GM18868 (cell line): ENCODE data around the gene HNRNPUL1.
A peak's percentile ranks its signal among the peaks of the same experiment; 100 is the strongest.
"Not testable (repeated sequence)": the region's sequence is repeated elsewhere in the genome, so short reads cannot be mapped to it uniquely, and the experiment has no call there.

Source experiments
- ATAC-seq: cut with Tn5 transposase; IDR thresholded peaks from one replicate; pipeline ENCODE4 v1.9.1; 2021; ENCODE audit warnings: mild to moderate bottlenecking, moderate library complexity; ENCODE audit not compliant: unreplicated experiment

Gene HNRNPUL1

DNA sequence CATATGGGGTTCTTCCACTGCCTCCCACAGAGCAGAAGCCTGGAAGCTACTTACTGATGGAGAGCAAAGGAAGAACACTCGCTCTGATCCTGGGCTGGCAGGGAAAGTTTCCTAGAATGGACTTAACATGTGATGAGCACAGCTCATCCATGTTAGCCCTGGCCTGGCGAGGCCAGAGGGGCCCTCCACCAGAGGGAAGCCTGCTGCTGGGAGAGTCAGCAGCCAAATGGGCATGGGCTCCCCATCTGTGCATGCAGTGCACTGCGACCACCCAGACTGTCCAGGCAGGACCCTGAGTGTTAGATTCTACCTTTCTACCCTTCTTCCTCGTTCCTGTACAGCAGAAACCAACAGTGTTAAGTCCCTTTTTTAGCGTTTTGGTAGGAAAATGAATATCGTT lies 8.9 kb downstream of the HNRNPUL1 start:
- ATAC-seq, result no peak

- no peak for ATAC-seq
These were observed 10.6 kb downstream of the HNRNPUL1 start for GRCh38 chr19:41274802-41275201.

DNA sequence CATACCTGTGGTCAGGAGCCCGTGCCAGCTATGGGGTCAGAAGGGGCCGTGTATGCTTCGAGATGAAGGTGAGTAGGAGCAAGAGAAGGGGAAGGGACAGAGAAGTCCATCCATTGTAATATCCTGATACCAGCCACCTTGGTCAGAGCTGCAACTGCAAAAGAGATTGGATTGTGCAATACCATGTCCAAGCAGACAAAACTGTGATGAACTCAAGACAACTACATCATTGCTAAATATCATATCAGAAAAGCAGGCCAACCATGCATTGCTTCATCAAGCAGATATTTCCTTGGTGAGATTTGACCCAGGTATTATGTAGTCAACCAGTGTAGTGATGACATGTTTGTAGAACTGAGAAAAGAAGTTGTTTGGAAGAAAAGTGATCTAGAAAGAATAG lies 12.1 kb downstream of the HNRNPUL1 start:
- ATAC-seq, result no peak

GRCh38 chr19:41278478-41278877 lies 14.3 kb downstream of the HNRNPUL1 start:
- no peak for ATAC-seq

- no peak for ATAC-seq
These were observed 24.7 kb downstream of the HNRNPUL1 start for GRCh38 chr19:41288673-41289530.

DNA sequence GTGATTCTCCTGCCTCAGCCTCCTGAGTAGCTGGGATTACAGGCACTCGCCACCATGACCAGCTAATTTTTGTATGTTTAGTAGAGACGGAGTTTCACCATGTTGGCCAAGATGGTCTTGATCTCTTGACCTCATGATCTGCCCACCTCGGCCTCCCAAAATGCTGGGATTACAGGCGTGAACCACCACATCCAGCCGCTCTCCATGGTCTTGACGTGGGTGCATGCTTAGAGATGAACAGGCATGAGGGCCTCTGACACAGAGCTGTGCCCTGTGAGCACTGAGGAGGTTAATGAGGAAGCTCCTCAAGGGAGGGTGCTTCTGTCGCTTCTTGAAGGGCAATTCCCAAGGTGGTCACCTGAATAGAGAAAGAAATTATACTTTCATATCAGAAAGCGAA lies 25.6 kb downstream of the HNRNPUL1 start:
- ATAC-seq, result not testable (repeated sequence)

DNA sequence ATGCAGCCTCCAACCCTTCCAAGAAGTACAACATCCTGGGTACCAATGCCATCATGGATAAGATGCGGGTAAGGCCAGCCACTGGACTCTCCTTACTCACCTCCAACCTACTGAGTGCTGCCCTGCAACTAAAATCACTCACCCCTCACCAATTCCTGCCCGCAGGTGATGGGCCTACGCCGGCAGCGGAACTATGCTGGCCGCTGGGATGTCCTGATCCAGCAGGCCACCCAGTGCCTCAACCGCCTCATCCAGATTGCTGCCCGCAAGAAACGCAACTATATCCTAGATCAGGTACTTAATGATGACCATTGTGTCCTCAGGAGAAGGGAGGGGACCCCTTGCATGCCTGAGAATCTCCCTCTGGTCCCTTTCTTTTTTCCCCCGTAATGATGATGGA lies 30.2 kb downstream of the HNRNPUL1 start:
- ATAC-seq, result no peak

DNA sequence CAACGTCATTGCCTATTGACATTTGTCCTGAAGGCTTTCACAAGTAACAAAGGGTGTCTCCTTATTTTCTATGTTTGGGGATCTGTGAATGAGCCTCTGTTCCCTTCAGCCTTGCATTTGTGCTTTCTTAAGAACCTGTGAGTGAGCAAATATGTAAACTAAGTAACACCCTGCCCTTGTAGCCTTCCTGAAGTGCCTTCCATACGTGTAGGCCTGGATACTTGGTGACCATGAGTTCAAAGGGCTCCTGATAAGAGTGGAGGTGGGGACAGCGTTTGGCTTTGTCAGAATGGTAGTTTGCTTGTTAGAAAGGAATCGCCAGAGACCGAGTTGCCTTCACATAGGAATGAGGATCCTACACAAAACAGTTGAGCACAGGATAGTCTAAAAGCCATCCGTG lies 31.3 kb downstream of the HNRNPUL1 start:
- ATAC-seq, result no peak

GRCh38 chr19:41296433-41296871 lies 32.3 kb downstream of the HNRNPUL1 start:
- no peak for ATAC-seq

- peak; percentile 85 for ATAC-seq
These were observed 33.6 kb downstream of the HNRNPUL1 start for GRCh38 chr19:41297628-41298347.

DNA sequence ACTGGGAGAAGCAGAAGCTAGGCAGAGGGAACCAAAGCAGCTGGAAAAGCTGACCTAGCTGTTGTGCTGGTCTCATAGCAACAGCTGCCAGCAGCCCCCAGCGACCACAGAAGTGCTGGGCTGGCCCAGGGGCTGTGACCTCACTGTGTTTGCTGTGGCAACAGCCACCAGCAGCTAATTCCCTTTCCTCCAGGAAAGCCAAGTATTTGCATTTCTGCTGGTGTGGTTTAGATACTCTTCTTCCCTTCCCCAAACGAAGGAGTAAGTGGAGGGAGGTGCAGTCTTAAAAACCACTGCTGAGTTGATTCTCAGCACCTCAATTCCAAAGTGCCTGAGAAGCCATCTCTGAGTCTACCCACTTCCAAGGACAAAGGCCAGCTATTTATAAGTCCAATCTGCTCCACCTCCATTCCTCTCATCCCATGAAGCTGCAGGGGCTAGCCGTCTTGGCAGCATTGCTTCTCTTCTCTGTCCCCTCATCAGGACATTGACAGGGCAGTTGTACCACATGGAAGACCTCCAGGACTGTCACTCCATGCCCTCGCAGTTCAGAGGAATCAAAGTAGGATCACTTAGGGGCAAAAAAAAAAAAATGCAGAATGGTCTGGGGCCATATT lies 34.3 kb downstream of the HNRNPUL1 start:
- ATAC-seq, result no peak

- no peak for ATAC-seq
These were observed 35.0 kb downstream of the HNRNPUL1 start for GRCh38 chr19:41299046-41299754.

- no peak for ATAC-seq
These were observed 35.5 kb downstream of the HNRNPUL1 start for GRCh38 chr19:41299755-41300089.

GRCh38 chr19:41300555-41300954 lies 36.4 kb downstream of the HNRNPUL1 start:
- no peak for ATAC-seq

DNA sequence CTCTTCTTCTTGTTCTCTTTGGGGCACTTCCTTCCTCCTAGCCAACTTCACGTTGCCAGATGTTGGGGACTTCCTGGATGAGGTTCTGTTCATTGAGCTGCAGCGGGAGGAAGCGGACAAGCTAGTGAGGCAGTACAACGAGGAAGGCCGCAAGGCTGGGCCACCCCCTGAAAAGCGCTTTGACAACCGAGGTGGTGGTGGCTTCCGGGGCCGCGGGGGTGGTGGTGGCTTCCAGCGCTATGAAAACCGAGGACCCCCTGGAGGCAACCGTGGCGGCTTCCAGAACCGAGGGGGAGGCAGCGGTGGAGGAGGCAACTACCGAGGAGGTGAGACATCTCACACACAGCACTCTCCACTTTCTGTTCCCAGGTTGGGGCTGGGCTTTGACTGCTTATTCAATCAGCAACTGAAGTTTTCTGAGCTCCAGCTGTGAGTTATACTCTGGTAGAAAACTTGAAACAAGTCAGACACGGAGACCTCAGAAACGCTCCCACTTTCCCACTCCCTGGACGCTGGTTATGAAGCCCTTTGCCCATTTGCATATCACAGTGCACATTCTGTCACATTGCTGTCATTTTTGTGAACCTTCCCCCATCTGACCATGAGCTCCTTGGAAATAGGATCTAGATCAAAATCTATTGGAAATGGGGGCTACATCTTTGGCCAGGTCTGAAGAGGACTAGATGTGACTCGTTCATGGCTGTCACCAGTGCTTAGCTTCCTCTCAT lies 38.6 kb downstream of the HNRNPUL1 start:
- no peak for ATAC-seq

DNA sequence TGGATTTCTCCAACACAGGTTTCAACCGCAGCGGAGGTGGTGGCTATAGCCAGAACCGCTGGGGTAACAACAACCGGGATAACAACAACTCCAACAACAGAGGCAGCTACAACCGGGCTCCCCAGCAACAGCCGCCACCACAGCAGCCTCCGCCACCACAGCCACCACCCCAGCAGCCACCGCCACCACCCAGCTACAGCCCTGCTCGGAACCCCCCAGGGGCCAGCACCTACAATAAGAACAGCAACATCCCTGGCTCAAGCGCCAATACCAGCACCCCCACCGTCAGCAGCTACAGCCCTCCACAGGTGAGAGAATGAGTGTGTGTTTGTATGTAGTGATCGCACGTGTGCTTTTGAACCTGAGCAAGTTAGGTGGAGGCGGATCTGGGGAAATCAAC lies 39.8 kb downstream of the HNRNPUL1 start:
- no peak for ATAC-seq

DNA sequence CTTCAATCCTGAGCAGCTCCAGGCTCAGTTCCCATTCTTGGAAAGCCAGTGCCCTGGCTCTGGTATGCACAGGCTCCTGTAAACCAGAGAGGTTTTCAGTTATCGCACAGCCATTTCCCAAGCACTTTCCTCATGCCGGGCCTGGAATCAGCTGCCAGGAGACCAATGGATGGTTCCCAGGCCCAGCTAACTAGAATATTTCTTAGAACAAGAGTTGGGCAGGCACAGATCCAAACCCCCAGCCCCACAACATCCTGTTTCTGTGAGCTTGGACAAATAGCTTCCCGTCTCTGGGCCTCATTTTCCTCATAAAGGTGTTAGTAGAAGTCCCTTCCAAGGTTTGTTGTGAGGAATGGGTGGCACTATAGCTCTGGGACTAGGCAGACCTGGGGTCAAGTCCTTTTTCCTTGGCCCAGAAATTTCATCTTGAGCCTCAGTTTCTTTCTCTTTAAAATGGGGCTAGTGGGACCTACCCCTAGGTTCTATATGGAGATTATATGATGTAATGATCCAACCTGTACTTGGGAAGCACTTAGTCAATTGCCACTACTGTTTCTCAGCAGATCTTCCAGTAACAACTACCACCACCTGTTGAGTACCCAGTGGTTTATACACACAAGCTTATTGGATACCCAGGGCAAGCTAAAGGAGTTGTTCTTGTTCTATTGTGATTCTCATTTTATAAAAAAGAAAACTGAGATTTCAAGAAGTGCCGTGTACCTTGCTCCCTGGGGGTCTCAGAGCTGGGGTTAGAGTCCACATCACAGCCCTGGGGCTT lies 40.7 kb downstream of the HNRNPUL1 start:
- no peak for ATAC-seq

DNA sequence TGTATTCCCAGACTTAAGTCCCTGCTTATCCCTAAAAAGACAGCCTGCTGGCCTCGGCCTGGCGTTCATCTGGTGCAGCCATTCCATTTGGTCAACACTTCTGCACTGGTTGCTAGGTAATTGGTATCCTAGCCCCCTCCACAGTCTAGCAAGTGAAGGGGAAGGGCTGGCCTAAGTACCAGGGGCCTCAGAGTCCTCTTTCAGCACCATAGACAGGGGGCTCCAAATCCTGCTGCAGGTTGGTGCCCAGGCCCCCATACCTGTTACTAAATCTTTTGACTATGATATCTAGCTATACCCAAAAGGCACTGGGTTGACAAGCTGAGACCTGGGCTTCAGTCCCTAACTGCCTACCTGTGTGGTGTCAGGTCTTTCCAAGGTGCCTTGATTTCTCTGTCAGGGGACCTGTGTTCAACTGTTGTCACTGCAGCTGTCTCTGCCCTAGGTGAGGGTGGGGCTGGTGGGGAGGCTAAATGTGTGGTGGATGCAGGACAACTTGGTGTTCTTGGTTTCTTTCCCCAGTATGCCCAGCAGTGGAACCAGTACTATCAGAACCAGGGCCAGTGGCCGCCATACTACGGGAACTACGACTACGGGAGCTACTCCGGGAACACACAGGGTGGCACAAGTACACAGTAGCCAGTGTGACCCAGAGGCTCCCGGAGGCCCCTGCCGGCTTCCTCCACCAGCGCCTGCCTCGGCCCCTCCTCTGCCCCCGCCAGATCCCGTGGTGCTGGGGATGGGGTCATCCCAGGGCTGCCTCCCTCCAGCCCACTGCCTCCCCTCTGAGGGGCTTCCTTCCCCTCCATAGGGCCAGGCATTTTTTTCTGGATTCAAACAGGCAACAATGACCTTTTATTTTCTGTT lies 42.0 kb downstream of the HNRNPUL1 start:
- ATAC-seq, result no peak
